DOHH2 (cell line): ENCODE data around the gene ARSK.

Source experiments
- EZH2phosphoT487 ChIP-seq: fragments of 200-600 bp; sonication (generic); IDR thresholded peaks from 2 replicates; pipeline ENCODE4 v1.6.1; 2017; ENCODE audit warnings: borderline replicate concordance, mild to moderate bottlenecking, antibody characterized with exemption, low read length, moderate library complexity, mixed read lengths
- TF ChIP-seq, protein P1 (sequence below): fragments of 200-600 bp; sonication (generic); IDR thresholded peaks from one replicate; pipeline ENCODE4 v1.5.1; 2014; ENCODE audit warnings: antibody characterized with exemption, mild to moderate bottlenecking, low read depth, low read length; ENCODE audit not compliant: poor library complexity, severe bottlenecking

DNA sequence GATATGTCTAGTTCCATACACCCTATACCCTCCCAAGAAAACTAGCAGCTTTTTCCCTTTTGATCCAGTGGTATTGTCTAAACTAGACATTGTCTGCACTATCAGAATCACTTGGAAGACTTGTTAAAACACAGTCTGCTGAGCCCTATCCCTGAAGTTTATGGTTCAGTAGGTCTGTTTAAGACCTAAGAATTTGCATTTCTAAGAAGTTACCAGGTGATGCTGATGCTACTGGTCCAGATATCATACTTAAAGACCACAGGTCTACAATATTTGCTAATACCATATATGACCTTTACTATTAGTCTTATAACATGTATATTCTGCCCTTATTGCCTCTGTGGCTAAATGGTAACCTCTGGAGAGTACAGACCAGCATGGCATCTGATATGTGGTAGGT, 23.4 kb upstream of the ARSK start:
- TF ChIP-seq, protein P1, sequence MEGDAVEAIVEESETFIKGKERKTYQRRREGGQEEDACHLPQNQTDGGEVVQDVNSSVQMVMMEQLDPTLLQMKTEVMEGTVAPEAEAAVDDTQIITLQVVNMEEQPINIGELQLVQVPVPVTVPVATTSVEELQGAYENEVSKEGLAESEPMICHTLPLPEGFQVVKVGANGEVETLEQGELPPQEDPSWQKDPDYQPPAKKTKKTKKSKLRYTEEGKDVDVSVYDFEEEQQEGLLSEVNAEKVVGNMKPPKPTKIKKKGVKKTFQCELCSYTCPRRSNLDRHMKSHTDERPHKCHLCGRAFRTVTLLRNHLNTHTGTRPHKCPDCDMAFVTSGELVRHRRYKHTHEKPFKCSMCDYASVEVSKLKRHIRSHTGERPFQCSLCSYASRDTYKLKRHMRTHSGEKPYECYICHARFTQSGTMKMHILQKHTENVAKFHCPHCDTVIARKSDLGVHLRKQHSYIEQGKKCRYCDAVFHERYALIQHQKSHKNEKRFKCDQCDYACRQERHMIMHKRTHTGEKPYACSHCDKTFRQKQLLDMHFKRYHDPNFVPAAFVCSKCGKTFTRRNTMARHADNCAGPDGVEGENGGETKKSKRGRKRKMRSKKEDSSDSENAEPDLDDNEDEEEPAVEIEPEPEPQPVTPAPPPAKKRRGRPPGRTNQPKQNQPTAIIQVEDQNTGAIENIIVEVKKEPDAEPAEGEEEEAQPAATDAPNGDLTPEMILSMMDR: no peak
- TF ChIP-seq EZH2phosphoT487: no peak
